HepG2 (cell line): ENCODE measurements around the gene KEL. TPM values are rescaled to one million over a fixed set of nuclear protein-coding genes. Genes with fewer than 3 reads are reported as not detected.

Experiments used
- ATAC-seq: fragments of 200-7000 bp; cut with Tn5 transposase; 3 replicates; pipeline ENCODE4 v1.9.1; 2020; ENCODE audit warnings: mild to moderate bottlenecking, moderate library complexity
- BruUV-seq: library from RNA; stranded (reverse); fragments of 400-500 nt; replicated peaks from 2 replicates; lab custom pipeline; 2021; lab: Mats Ljungman, UMichigan
- CTCF ChIA-PET: fragments of 300-600 bp; formaldehyde crosslinking; extraction: SDS; loops from one replicate; lab custom pipeline; 2021; ENCODE audit warnings: low total read pairs, inconsistent platforms, low intra/inter-chr PET ratio; lab: Yijun Ruan, JAX
- POLR2A ChIA-PET: fragments of 350-600 bp; sonication (Branson Sonifier 250); formaldehyde crosslinking; loops from one replicate; lab custom pipeline; 2020; ENCODE audit warnings: antibody characterized with exemption, inconsistent platforms; lab: Yijun Ruan, JAX
- DNase-seq: peaks from one replicate; pipeline ENCODE4 v3.0.0-alpha.2; 2015; ENCODE audit warnings: low spot score
- FAIRE-seq: peaks from 3 replicates; lab custom pipeline; 2011; peaks lifted over from hg19 to GRCh38; lab: Jason Lieb, UNC
- H2AFZ ChIP-seq: one replicate; pipeline ENCODE4 v1.6.1; 2011; ENCODE audit warnings: low read length, inconsistent platforms
- H3K27ac ChIP-seq: fragments of 300-600 bp; 3 replicates; pipeline ENCODE4 v1.8.0; 2011; ENCODE audit warnings: mixed run types, mild to moderate bottlenecking, mixed read lengths, low read length, inconsistent platforms; ENCODE audit not compliant: insufficient read depth; ENCODE audit errors: extremely low read length
- H3K27me3 ChIP-seq, 2 experiments: fragments of 200-600 bp in 1 of 2; 2 replicates in 1 of 2; 3 replicates in 1 of 2; pipeline versions ENCODE4 v1.6.0 to v1.8.0; 2011; ENCODE audit warnings: low read length in 2 of 2, mild to moderate bottlenecking in 2 of 2, moderate library complexity in 2 of 2, inconsistent platforms in 1 of 2; ENCODE audit not compliant: insufficient read depth in 2 of 2, control insufficient read depth in 1 of 2
- H3K36me3 ChIP-seq, 2 experiments: fragments of 200-600 bp in 1 of 2; replicated peaks in 1 of 2; 2 replicates in 1 of 2; 3 replicates in 1 of 2; pipeline versions ENCODE4 v1.5.1 to v1.8.0; 2011; ENCODE audit warnings: low read length in 2 of 2, inconsistent platforms in 1 of 2; ENCODE audit not compliant: insufficient read depth in 2 of 2, control insufficient read depth in 1 of 2
- H3K4me1 ChIP-seq: 2 replicates; pipeline ENCODE4 v1.5.1; 2012; ENCODE audit warnings: low read length, inconsistent platforms; ENCODE audit not compliant: insufficient read depth
- H3K4me2 ChIP-seq: 2 replicates; pipeline ENCODE4 v1.6.0; 2011; ENCODE audit warnings: low read depth, low read length, inconsistent platforms
- H3K4me3 ChIP-seq, 3 experiments: fragments of 200-600 bp in 1 of 3; sonication (generic), shearing (Covaris generic) in 1 of 3; replicated peaks in 1 of 3; 2 replicates each; pipeline ENCODE4 v1.5.1; 2011 to 2016; ENCODE audit warnings: low read length in 3 of 3, inconsistent platforms in 2 of 3, low read depth in 2 of 3, mild to moderate bottlenecking in 2 of 3, control low read depth in 1 of 3, mixed read lengths in 1 of 3; ENCODE audit not compliant: insufficient read depth in 1 of 3
- H3K79me2 ChIP-seq: one replicate; pipeline ENCODE4 v1.6.1; 2011; ENCODE audit warnings: low read length, inconsistent platforms; ENCODE audit not compliant: insufficient read depth
- H3K9ac ChIP-seq: 2 replicates; pipeline ENCODE4 v1.6.0; 2011; ENCODE audit warnings: mild to moderate bottlenecking, low read depth, low read length, inconsistent platforms; ENCODE audit not compliant: insufficient read depth
- H3K9me3 ChIP-seq: 2 replicates; pipeline ENCODE4 v1.5.1; 2012; ENCODE audit warnings: mild to moderate bottlenecking, low read length
- H4K20me1 ChIP-seq: 2 replicates; pipeline ENCODE4 v1.6.0; 2011; ENCODE audit warnings: inconsistent platforms, mild to moderate bottlenecking, low read length, moderate library complexity; ENCODE audit not compliant: insufficient read depth
- HDAC1 ChIP-seq: sonication (generic); formaldehyde crosslinking; IDR thresholded peaks from 2 replicates; pipeline ENCODE4 v1.5.1; 2020; ENCODE audit warnings: mild to moderate bottlenecking, missing genetic modification reagents
- IRF2 ChIP-seq: IDR thresholded peaks from 2 replicates; pipeline ENCODE4 v1.6.1; 2018; ENCODE audit warnings: missing genetic modification reagents, missing compliant biosample characterization
- KDM5A ChIP-seq: fragments of 200-600 bp; sonication (generic); IDR thresholded peaks from 2 replicates; pipeline ENCODE4 v1.7.0; 2018; ENCODE audit warnings: antibody characterized with exemption, mild to moderate bottlenecking, low read length, borderline replicate concordance
- PRMT3 ChIP-seq: sonication (generic); formaldehyde crosslinking; IDR thresholded peaks from 2 replicates; pipeline ENCODE4 v1.8.1; 2022; ENCODE audit warnings: low read depth, mild to moderate bottlenecking, moderate library complexity, missing genetic modification reagents, borderline replicate concordance
- ZFYVE20 ChIP-seq: sonication (generic); formaldehyde crosslinking; IDR thresholded peaks from 2 replicates; pipeline ENCODE4 v1.8.0; 2023; ENCODE audit warnings: low read depth, mild to moderate bottlenecking, moderate library complexity, missing genetic modification reagents, borderline replicate concordance
- ZNF264 ChIP-seq: sonication (generic); formaldehyde crosslinking; IDR thresholded peaks from 2 replicates; pipeline ENCODE4 v1.4.0; 2020; ENCODE audit warnings: missing genetic modification reagents
- ZNF296 ChIP-seq: sonication (generic); formaldehyde crosslinking; conservative IDR thresholded peaks from 2 replicates; pipeline ENCODE4 v1.5.0; 2020; ENCODE audit warnings: mild to moderate bottlenecking, missing genetic modification reagents
- ZNF564 ChIP-seq: sonication (generic); formaldehyde crosslinking; IDR thresholded peaks from 2 replicates; pipeline ENCODE4 v1.8.1; 2023; ENCODE audit warnings: mild to moderate bottlenecking, missing genetic modification reagents
- ZNF572 ChIP-seq: sonication (generic); formaldehyde crosslinking; IDR thresholded peaks from 2 replicates; pipeline ENCODE4 v1.5.1; 2020; ENCODE audit warnings: mild to moderate bottlenecking, missing genetic modification reagents
- WGBS: methylation state at CpG from one replicate; pipeline ENCODE4 v1.1.6; 2017; ENCODE audit warnings: low lambda C conversion rate; 5-methylcytosine and 5-hydroxymethylcytosine counted together
- in situ Hi-C: cut with HindIII; loops from 2 replicates; pipeline ENCODE4 v1.10.0; 2017; ENCODE audit warnings: low pct_unique_long_range_greater_than_20kb; ENCODE audit not compliant: extremely low pct_ligation_motif_present
- intact Hi-C: fragments of 100-400 bp; cut with micrococcal nuclease; formaldehyde crosslinking; loops from one replicate; pipeline ENCODE4 v1.10.0; 2022; ENCODE audit not compliant: unreplicated experiment
- polyA plus RNA-seq, 8 experiments: library from polyadenylated mRNA; depleted of rRNA in 3 of 8; stranded (reverse) in 7 of 8; unstranded in 1 of 8; fragments of >200 nt; fragmentation: Illumina TruSeq in 4 of 8; extraction: Trizol in 4 of 8; gene quantifications; 2 replicates each; pipeline versions ENCODE4 v1.2.1 to v1.2.3, GENCODE V29; 2011 to 2016; ENCODE audit warnings: low read depth in 4 of 8, missing spikeins in 1 of 8, mixed read lengths in 1 of 8; ENCODE audit not compliant: insufficient read depth in 1 of 8
- total RNA-seq, 5 experiments: library from RNA; depleted of rRNA; stranded (reverse); fragments of >200 nt; fragmentation: Illumina TruSeq; extraction: Trizol; gene quantifications; 2 replicates each; pipeline ENCODE4 v1.2.3, GENCODE V29; 2016; ENCODE audit warnings: low read depth in 1 of 5
- TF ChIP-seq, protein P1 (sequence below): sonication (generic); formaldehyde crosslinking; IDR thresholded peaks from 2 replicates; pipeline ENCODE4 v1.4.0; 2020; ENCODE audit warnings: missing genetic modification reagents
- TF ChIP-seq, protein P2 (sequence below): IDR thresholded peaks from 2 replicates; pipeline ENCODE4 v1.6.1; 2016; ENCODE audit warnings: low read depth, borderline replicate concordance
- TF ChIP-seq, protein P3 (sequence below): sonication (generic); formaldehyde crosslinking; IDR thresholded peaks from 2 replicates; pipeline ENCODE4 v1.4.0; 2020; ENCODE audit warnings: low read depth, mild to moderate bottlenecking, missing genetic modification reagents

Gene KEL
- total and polyA plus RNA-seq, 2 of the 13 experiments (the other 11 are each of a cell fraction or from before 2014, with no cell fraction given) = 0.03 TPM; not detected in 1

DNA sequence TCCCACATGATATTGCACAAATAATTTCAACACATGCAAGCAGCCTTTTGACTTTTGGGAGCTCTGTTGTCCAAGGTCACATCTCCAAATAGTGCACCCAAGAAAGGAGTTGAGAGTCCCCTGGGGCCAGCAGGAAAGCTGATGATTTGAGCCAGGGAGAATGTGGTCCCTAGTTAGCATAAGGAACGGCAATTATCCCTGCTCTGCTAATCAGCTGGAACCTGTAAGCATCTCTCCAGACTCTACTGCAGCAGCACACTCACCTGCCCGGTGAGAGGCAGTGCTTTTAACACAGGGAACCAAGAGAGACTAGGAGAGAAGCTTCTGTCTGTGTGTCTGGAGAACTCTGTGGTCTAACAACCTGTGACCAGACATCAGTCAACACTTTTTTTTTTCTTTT lies 45.7 kb downstream of the KEL start:
- DNase-seq (no peak), FAIRE-seq (no peak), ATAC-seq (no peak)
- no peaks in the 10 kb centered on the region for H3K79me2 ChIP-seq
- no TSS peak for BruUV-seq
- no peak overlapping the region for H3K9ac ChIP-seq
- POLR2A ChIA-PET = no interaction called here
- intact Hi-C loops = no loop called here
- H3K27ac ChIP-seq = no peak overlapping the region
- H2AFZ ChIP-seq = no peak overlapping the region
- H4K20me1 ChIP-seq = no peaks in the 10 kb centered on the region
- in situ Hi-C loops = no loop called here
- CTCF ChIA-PET = no interaction called here
- TF ChIP-seq, protein P1, sequence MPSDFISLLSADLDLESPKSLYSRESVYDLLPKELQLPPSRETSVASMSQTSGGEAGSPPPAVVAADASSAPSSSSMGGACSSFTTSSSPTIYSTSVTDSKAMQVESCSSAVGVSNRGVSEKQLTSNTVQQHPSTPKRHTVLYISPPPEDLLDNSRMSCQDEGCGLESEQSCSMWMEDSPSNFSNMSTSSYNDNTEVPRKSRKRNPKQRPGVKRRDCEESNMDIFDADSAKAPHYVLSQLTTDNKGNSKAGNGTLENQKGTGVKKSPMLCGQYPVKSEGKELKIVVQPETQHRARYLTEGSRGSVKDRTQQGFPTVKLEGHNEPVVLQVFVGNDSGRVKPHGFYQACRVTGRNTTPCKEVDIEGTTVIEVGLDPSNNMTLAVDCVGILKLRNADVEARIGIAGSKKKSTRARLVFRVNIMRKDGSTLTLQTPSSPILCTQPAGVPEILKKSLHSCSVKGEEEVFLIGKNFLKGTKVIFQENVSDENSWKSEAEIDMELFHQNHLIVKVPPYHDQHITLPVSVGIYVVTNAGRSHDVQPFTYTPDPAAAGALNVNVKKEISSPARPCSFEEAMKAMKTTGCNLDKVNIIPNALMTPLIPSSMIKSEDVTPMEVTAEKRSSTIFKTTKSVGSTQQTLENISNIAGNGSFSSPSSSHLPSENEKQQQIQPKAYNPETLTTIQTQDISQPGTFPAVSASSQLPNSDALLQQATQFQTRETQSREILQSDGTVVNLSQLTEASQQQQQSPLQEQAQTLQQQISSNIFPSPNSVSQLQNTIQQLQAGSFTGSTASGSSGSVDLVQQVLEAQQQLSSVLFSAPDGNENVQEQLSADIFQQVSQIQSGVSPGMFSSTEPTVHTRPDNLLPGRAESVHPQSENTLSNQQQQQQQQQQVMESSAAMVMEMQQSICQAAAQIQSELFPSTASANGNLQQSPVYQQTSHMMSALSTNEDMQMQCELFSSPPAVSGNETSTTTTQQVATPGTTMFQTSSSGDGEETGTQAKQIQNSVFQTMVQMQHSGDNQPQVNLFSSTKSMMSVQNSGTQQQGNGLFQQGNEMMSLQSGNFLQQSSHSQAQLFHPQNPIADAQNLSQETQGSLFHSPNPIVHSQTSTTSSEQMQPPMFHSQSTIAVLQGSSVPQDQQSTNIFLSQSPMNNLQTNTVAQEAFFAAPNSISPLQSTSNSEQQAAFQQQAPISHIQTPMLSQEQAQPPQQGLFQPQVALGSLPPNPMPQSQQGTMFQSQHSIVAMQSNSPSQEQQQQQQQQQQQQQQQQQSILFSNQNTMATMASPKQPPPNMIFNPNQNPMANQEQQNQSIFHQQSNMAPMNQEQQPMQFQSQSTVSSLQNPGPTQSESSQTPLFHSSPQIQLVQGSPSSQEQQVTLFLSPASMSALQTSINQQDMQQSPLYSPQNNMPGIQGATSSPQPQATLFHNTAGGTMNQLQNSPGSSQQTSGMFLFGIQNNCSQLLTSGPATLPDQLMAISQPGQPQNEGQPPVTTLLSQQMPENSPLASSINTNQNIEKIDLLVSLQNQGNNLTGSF (CRISPR knock-in tag) = no peak
- TF ChIP-seq ZFYVE20 (no peak), KDM5A (no peak), HDAC1 (CRISPR knock-in tag) (no peak), ZNF564 (no peak), PRMT3 (CRISPR knock-in tag) (no peak), IRF2 (CRISPR knock-in tag) (no peak), ZNF296 (CRISPR knock-in tag) (no peak), ZNF264 (CRISPR knock-in tag) (no peak), ZNF572 (CRISPR knock-in tag) (no peak)
- TF ChIP-seq, protein P2, sequence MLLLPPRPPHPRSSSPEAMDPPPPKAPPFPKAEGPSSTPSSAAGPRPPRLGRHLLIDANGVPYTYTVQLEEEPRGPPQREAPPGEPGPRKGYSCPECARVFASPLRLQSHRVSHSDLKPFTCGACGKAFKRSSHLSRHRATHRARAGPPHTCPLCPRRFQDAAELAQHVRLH = no peak
- TF ChIP-seq, protein P3, sequence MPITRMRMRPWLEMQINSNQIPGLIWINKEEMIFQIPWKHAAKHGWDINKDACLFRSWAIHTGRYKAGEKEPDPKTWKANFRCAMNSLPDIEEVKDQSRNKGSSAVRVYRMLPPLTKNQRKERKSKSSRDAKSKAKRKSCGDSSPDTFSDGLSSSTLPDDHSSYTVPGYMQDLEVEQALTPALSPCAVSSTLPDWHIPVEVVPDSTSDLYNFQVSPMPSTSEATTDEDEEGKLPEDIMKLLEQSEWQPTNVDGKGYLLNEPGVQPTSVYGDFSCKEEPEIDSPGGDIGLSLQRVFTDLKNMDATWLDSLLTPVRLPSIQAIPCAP (CRISPR knock-in tag) = no peak
- H3K4me1 ChIP-seq = no peaks in the 10 kb centered on the region
- no peaks in the 10 kb centered on the region for H3K36me3 ChIP-seq
- no peak overlapping the region for H3K4me2 ChIP-seq
- no peak overlapping the region for H3K4me3 ChIP-seq
- H3K27me3 ChIP-seq = no peaks in the 10 kb centered on the region
- no peaks in the 10 kb centered on the region for H3K9me3 ChIP-seq
- 0% methylated on average over 1 of the region's 2 CpGs for WGBS
